AG08395 (cell line): Measurements from ENCODE around the gene DAB2IP.
"Not testable (repeated sequence)": the region's sequence is repeated elsewhere in the genome, so short reads cannot be mapped to it uniquely, and the experiment has no call there.

Source experiments
- DNase-seq: peaks from one replicate; pipeline ENCODE4 v3.0.0; 2012; ENCODE audit warnings: mixed read lengths, low spot score

Gene DAB2IP

DNA sequence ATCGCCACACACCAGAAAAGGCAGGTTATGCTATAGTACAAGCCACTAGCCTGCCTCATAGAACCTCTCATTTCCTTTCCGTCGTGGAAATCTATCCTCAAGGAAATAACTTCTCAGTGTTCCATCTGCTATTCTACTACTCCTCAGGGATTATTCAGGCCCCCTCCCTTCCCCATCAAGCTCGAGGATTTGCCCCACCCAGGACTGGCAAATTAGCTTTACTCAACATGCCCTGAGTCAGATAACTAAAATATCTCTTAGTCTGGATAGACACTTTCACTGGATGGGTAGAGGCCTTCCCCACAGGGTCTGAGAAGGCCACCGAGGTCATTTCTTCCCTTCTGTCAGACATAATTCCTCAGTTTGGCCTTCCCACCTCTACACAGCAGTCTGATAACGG is 142.9 kb downstream of the DAB2IP start:
- DNase-seq, result not testable (repeated sequence)

DNA sequence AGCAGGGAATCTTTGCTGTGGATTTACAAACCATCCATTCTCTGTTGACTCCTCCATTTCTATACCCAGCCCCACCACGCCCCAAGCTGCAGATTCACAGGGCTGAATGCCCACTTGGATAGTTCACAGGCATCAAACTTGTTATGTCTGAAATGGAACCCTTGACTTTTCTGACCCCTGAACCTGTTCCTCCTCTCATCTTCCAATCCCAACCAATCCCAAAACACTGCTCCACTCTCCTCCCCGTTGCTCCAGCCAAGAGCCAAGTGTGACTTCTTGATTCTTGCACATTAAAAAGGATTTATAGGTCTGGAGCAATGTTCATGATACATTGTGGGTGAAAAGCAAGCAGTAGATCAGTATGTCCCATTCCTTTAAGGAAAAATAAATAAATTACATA is 145.6 kb downstream of the DAB2IP start:
- no peak for DNase-seq

DNA sequence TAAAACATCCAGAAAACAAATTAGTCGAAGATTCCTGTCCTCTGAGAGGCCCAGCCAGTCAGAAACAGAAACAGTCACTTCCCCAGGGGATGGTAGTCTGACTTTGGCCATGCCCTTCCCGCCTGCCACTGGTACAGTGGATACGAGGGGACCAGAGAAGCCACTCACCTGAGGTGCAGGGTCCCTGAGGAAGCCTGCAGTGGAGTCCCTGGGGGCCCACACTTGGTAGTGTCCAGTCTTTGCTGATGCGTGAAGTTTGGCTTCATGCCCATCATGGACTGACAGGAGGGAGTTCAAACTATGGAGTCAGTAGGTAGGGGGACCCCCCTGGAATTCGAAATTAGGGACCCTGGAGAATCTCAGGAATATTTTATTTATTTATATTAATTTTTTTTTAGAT is 147.5 kb downstream of the DAB2IP start:
- DNase-seq, result no peak

DNA sequence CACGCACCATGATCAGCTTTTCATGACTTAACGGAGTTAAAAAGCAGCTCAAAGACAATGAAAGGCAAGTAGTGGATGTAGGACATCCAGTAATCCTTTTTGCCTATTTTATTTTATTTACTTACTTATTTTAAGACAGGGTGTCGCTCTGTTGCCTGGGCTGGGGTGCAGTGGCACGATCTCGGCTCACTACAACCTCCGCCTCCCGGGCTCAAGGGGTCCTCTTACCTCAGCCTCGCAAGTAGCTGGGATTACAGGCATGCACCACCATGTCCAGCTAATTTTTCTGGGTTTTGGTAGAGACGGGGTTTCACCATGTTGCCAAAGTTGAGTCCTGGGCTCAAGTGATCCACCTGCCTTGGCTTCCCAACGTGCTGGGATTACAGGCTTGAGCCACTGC is 148.9 kb downstream of the DAB2IP start:
- DNase-seq, result no peak

DNA sequence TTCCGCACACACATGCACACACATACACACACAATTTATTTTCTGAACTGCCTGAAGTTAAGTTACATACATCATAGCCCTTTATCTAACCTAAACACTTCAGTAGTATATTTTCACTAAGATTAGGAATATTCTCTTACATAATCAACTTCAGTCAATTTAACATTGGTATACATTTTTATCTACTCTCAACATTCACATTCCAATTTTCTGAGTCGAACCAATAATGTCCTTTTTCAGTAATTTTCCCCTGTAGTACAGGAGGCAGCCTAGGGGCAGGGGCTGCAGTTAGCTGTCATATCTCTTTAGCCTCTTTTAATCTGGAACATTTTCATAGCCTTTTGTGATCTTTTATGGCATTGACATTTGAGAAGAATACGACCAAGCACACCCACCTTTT is 150.1 kb downstream of the DAB2IP start:
- DNase-seq, result no peak

DNA sequence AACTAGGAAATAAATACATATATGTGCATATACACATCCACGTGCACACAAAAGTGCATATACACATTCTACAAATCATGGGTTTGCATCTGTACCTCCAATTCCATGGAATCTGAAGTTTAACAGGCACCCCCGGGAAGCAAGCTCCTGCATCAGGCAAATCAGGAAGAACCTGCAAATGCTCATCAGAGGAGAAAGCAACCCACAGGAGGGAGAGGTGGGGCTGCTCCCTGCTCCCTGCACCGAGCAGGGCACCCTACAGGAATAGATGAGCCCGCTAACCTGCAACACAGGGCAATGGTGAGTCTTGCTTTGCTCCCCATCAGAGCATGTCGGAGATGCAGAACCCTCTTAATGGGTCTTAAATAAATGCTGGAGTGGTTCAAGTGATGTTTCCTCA is 151.3 kb downstream of the DAB2IP start:
- DNase-seq, result no peak

DNA sequence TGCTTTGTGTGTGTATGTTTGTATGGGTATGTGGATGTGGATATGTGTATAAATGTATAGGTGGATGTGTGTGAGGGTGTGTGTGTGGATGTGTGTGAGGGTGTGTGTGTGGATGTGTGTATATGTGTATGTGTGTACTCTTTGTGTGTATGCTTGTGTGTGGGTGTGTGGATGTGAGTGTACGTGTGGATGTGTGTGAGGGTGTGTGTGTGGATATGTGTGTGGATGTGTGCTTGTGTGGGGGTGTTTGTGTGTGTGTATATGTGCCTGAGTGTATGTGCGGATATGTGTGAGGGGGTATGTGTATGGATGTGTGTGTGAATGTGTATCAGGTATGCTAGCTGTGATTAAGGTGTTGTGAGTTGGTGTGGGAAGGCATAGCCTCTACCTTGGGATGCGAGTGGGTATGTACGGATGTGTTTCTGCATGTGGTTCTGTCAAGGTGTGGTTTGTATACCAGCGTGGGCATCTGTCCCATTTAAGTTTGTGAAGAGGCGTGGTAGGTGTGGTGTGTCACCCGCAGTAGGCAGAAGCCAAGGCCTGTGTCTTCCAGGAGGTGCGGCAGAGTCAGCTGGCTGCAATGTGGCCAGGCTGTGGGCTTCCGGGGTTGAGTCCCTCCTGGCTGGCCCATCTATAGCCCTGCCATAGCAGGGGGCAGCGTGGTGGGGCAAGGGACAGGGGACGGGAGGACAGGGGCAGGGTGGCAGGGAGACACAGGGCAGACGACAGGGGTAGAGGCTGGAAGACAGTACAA is 155.8 kb downstream of the DAB2IP start:
- no peak for DNase-seq

DNA sequence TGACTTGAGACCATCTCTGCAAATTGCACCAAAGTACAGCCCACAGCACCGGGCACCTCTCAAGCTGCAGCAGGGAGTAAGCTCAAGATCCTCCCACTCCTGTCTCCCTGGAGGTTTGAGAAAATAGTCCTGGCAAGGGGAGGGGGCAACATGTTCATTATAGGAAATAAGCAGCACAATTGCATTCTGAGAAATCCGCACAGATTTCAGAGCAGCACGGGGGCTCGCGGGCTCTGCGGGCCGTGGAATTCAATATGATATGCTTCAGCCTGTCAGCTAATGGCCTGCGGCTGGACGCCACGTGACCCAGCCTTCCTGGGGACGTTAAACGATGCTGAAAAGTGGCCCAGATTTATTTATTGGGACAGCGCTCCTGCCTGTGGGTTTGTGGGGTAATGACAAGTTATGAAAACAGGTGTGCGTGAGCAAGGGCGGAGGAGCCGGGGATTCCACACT is 156.4 kb downstream of the DAB2IP start:
- no peak for DNase-seq

DNA sequence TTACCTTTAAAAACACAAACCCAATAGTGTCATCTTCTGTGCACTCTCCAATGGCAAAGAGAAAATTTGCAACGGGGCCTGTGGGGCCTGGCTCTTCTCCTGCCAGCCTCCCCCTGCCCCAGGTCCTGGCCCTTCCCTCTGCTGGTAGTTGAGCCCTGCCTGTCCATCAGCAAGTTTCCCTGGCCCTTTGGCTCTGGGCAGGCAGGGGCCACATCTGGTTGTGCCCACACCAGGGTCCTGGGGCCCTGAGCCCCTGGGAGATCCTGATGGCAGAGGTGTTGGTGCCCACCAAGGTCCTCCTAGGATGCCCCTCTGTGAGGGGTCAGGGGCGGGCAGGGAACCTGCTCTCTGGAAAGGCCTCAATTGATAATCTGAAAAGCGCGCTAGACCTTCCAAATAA is 157.3 kb downstream of the DAB2IP start:
- DNase-seq, result no peak

DNA sequence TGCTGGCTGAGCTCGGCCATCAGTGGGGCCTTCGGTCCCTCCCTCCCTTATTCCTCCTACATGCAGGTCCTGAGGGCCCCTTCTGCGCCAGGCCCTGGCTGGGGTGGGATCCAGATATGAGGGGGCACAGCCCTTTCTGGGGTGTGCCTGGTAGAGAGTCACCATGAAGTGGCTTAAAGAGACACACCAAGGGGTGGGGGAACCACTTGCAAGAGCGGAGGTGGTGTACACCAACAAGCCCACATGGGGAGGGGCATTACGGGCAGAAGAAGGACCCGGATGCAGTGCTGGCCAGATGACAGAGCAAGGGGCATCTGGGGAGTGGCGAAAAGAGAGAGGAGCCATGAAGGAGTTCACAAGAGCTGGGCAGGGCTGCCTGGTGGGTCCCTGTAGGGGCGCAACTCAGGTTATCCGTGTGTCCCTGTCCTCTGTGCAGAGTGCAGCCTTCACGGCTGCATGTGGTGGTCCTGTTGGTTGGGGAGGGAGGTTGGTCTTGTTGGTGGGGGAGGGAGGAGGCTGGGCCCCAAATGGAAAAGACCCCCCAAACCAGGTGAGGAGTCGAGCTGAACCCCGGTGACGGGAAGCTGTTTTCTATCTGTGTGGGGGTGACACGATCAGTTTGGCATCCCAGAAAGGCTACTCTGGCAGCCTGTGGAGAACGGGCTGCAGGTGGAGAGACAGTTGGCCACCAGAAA is 158.1 kb downstream of the DAB2IP start:
- no peak for DNase-seq

DNA sequence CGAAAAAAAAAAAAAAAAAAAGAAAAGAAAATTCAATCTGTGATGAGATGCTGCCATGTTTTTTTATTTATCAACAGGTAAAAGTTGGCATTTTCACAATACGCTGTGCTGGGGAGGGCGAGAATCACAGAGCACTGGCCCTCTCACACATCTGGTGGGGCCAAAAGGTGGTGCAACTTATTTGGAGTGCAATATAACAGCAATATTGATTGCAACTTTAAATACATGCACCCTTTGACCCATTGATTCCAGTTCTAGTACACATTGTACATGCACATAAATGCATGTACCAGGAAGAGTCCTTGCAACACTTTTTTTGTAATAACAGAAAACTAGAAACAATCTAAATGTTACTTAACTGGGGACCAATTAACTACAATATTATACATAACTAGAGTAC is 159.1 kb downstream of the DAB2IP start:
- no peak for DNase-seq

DNA sequence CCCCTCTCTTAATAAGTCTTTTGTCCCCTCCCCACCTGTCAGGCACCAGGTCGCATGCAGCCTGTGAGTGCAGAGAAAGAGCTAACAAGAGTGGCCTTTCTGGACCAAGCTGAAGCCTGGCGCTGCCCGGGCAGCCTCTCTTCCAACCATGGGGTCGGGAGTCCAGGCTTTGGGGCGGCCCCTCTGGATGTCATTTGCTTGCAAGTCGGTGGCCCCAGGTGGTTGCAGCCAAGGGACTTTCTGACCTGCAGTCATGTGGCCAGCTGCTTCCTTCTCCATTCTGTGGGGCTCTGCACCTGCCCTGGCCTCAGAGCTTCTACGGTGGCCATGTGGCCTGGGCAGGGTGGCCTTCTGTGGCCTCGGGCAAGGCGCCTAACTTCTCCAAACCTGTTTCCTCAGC is 159.7 kb downstream of the DAB2IP start:
- DNase-seq, result no peak

DNA sequence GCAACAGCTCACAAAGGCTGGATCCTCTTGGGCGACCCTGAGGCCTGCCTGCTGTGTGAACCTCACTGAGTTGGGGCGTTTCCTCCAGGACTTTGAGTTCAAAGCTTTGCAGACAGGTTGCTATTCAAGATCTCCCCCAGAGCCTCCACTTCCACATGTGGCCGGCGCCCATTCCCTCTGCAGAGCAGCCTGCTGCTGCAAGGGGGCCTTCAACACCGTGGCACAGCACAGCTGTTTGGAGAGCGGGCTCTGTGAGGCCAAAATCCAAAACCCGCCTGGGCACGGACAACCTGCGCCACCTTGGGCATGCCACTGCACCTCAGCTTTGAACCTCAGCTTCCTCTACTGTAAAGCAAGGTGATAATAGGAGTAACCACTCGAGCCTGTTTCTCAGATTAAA is 160.3 kb downstream of the DAB2IP start:
- DNase-seq, result no peak

DNA sequence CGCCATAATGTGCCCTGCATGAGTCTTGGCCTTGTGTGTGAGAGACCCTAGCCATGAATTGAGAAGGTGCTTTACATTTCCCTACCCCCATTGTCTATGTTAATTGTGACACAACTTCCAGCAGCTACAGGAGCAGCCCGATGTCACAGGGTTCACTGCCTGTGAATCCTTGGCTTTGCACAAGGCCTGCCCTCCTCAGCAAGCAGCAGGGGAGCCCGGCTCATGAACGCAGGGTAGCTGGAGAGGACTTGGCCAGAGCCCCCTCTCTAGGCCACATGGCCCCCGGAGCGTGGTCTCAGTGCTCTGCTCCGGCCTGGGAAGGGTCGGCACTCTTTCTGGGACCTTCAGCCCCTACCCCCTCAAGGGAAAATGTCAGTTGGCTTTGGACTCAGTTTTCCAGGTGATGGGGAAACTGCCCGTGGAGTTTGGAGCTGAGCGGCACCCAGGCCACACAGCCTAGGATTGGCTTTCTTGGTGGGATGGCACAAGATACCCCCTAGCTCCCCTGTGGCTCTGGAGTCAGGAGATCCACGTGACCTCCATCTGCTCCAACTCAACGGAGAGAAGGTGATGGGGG is 160.8 kb downstream of the DAB2IP start:
- no peak for DNase-seq

DNA sequence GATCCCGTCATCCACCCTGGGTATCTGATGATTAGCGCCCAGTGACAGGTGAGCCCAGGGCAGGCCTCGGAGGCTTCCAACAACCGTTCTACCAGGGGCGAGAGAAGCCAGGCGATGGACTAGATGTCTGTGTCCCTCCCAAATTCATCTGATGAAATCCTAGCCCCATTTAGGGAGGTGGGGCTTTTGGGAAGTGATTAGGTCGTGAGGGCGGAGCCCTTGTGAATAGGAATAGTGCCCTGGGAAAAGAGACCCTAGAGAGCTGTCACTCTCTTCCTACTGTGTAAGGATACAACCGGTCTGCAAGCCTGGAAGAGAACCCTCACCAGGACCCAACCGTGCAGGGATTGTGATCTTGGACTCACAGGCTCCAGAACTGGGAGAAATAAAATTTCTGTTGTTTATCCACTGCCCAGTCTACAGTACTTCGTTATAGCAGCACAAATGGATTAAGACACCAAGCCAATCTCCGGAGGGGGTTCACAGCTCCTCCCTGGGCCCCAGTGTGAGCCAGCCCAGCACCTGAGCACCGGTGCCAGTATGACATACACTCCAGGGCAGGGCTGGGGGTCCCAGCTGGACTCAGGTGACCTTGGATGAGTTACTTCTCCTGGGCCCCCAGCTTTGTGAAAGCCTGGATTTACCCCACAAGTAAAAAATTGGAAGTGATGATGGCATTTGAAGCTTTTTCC is 162.2 kb downstream of the DAB2IP start:
- DNase-seq, result no peak

DNA sequence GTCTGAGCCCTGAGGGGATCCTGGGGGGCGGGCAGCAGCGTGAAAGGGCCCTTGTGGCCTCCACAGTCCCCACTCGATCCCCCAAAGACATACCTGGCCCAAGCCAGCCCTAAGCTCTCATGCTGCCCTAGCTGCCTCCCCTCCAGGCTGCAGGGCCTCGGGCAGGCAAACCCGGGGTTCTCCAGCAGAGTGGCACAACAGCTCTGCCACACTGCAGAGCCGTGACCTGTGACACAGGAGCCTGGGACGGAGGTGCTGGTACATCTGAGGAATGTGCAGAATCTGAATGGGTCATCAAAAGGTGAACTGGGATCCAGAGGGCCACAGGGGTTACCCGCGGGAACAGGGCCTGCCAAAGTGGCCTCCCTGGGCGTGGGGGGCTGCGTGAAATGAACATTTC is 163.2 kb downstream of the DAB2IP start:
- DNase-seq, result no peak

DNA sequence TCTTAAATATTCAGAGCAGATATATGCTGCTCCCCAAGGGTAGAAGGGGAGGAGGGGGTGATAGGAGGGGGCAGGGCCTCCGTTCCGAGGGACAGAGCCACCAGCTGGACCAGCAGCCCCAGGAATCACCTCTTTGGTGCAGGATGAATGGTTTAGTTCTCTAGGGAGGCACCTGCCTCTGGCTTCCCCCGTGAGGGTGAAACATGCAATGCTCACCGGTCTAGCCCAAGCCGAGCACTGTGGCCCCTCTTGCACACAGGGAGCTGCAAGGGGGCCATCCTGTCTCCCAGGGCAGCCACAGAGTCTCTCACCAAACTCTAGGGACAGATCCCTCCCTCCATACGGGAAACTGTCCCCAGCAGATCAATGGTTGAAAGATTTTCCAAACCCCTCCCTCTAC is 163.7 kb downstream of the DAB2IP start:
- no peak for DNase-seq

DNA sequence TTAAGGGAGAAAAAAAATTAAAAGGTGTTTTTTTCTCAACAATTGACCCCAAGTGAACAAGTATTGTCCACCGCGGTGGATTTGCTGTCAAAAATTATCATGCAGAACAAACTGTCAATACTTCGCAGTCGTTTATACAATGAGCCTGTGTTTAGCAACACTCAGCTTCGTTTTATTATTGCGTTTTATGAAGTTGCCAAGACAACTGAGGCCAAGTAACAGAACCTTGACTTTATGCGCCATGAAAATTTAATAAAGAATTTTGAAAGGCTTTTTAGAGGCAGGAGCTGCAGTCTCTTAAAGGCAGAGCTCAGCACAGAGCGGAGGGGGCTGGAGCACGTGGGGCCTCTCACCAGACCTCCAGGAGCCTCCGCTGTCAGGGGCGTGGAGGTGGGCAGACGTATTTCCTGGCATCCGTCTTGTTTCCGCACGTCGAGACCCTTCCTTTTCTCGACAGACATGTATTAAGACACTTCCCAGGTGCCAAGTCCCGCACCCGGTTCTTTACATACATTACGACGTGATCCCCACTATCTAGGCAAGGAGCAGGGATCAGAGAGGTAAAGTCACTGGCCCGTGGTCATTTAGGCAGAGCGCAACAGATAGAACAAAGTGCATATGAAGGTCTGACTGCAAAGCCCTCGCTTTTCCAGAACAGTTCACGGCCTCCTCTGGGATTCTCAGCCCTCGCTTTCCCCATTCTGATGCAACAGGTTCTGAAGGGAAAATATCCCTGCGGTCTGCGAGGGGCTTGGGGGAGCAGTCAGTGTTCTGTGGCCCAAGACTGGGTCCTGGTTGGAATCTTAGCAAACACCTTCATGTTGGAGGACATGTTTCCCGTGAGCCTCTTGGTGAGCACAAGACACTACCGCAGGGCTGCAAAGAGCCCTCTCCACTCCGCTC is 164.4 kb downstream of the DAB2IP start:
- no peak for DNase-seq

DNA sequence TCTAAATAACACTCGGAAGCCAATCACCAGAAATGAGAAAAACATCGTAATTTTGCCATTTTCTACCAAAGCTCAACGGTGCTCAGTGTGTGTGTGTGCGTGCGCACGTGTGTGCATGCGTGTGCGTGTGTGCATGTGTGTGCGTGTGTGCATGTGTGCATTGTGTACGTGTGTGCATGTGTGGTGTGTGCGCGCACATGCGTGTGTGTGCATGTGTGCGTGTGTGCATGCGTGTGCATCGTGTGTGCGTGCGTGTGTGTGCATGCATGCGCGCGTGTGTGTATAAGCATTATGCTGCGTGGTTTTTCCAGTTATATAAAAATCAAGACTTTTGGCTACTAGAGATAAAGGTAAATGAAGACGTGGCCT is 165.0 kb downstream of the DAB2IP start:
- DNase-seq, result no peak

DNA sequence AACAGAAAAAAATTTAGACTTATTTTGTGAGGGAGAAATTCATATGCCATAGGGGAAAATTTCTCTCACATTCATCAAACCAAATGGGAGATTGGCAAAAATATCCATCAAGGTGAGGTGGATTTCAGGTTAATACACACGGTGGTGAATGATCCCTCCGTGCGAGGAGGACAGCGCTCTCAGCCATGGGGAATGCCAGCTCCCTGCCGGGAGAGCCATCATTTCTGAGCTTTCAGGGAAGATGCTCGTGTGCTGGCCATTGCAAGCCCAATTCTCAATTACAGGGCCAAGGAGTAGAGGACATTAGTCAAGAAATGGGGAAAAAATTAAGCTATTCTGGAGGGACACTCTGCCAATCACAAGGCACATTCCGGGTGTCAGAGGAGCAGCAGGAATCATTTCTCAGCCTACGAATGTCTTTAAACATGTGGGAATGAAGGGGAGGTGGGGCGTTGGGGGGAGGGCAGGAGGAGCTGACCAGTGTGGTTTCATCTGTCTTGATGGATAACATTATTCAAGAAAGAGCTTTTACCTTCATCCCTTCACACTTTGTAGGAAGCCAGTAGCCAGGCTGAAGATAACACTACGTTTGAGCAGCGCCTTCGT is 165.5 kb downstream of the DAB2IP start:
- DNase-seq, result no peak

DNA sequence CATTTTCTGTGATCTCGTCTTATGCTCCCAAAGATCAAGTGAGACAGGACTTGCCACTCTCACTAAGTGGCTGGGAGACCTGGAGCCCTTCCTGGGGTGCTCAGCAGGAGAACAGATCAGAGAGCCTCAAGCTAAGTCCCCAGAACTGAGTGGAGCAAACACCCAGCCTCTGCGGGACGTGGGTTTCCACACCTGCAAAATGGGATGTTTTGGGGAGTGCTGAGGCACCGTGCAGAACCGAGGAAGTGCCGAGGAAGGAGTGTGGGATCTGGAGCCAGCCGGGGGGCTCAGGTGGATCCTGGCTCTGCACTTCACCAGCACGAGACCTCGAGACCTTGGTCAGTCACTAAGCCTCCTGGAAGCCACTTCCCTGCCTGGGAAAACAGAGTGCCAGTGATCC is 166.0 kb downstream of the DAB2IP start:
- DNase-seq, result no peak
